OCI-LY1 (cell line): ENCODE data around the gene FRMPD3.

ENCODE experiments used
- CTCF ChIP-seq: fragments of 200-600 bp; sonication (generic), shearing (Covaris generic); IDR thresholded peaks from 2 replicates; pipeline ENCODE4 v1.5.1; 2017; ENCODE audit warnings: mild to moderate bottlenecking, antibody characterized with exemption, low read length, moderate library complexity, mixed read lengths
- EZH2 ChIP-seq: fragments of 200-600 bp; sonication (generic), shearing (Covaris generic); IDR thresholded peaks from 2 replicates; pipeline ENCODE4 v1.8.0; 2017; ENCODE audit warnings: borderline replicate concordance, mixed run types, mild to moderate bottlenecking, antibody characterized with exemption, low read length, moderate library complexity, mixed read lengths

- TF ChIP-seq CTCF (no peak), EZH2 (no peak)
Measured at GRCh38 chrX:107440692-107441091, 8.8 kb upstream of the FRMPD3 start.
